Measurements from ENCODE around the gene ZNF91.
"Not testable (repeated sequence)": the region's sequence is repeated elsewhere in the genome, so short reads cannot be mapped to it uniquely, and the experiment has no call there.

Gene ZNF91

GRCh38 chr19:23309926-23310325 lies 85.3 kb downstream of the ZNF91 start:
- Histone ChIP-seq H4K20me1 (ENCODE audit: control insufficient read depth, insufficient read depth, low read depth, low read length) (no peaks in the 10 kb centered on the region), H3K4me1 (ENCODE audit: control insufficient read depth, low read length) (no peaks in the 10 kb centered on the region), H3F3A (ENCODE audit: control insufficient read depth, insufficient read depth) (no peaks in the 10 kb centered on the region), H3K4me3 (ENCODE audit: low read length) (no peak overlapping the region), H3K9me3 (ENCODE audit: control insufficient read depth, insufficient read depth, low read length) (no peaks in the 10 kb centered on the region; the same call in 1 of the 2 replicates), H3K79me2 (ENCODE audit: control insufficient read depth, low read length) (no peaks in the 10 kb centered on the region), H3K27ac (ENCODE audit: low read depth, low read length) (no peak overlapping the region), H3K9me2 (replicated peaks; ENCODE audit: control insufficient read depth, low read length) (no peaks in the 10 kb centered on the region), H3K27me3 (ENCODE audit: control insufficient read depth, low read length) (no peaks in the 10 kb centered on the region), H3K4me2 (ENCODE audit: low read length) (no peak overlapping the region), H3K36me3 (ENCODE audit: control insufficient read depth, low read length) (no peaks in the 10 kb centered on the region)
- TF ChIP-seq EZH2phosphoT487 (IDR thresholded peaks at IDR 0.05; ENCODE audit: borderline replicate concordance, low read length) (no peak), CTCF (IDR thresholded peaks at IDR 0.05; ENCODE audit: low read depth, low read length, poor library complexity, severe bottlenecking) (no peak)

DNA sequence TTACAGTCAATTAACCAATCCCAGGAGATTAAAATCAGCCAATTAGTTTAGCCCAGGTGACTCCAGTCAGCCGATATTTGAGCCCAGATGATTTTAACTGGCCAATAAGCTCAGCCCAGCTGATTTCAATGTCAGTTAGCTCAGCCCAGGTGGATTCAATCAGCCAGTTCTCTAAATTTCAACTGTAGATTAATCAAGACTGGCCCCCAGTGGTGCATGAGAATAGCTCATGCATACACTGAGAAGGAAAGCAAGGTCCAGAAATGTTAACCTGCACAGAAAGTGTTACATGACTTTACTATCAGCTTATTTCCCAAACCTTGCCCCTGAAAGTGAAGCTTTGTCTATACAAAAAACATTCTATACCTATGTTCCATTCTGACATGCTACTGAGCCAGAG lies 89.7 kb downstream of the ZNF91 start:
- H3F3A ChIP-seq (ENCODE audit: control insufficient read depth, insufficient read depth) = no peaks in the 10 kb centered on the region
- no peaks in the 10 kb centered on the region; the same call in 1 of the 2 replicates for H3K9me3 ChIP-seq (ENCODE audit: control insufficient read depth, insufficient read depth, low read length)
- no peak overlapping the region for H3K4me3 ChIP-seq (ENCODE audit: low read length)
- H3K79me2 ChIP-seq (ENCODE audit: control insufficient read depth, low read length) = no peaks in the 10 kb centered on the region
- H3K4me2 ChIP-seq (ENCODE audit: low read length) = no peak overlapping the region
- H3K27ac ChIP-seq (ENCODE audit: low read depth, low read length) = no peak overlapping the region
- H4K20me1 ChIP-seq (ENCODE audit: control insufficient read depth, insufficient read depth, low read depth, low read length) = no peaks in the 10 kb centered on the region
- no peak for TF ChIP-seq EZH2phosphoT487 (IDR thresholded peaks at IDR 0.05; ENCODE audit: borderline replicate concordance, low read length)
- TF ChIP-seq CTCF (IDR thresholded peaks at IDR 0.05; ENCODE audit: low read depth, low read length, poor library complexity, severe bottlenecking) = no peak
- no peaks in the 10 kb centered on the region for H3K36me3 ChIP-seq (ENCODE audit: control insufficient read depth, low read length)
- H3K9me2 ChIP-seq (replicated peaks; ENCODE audit: control insufficient read depth, low read length) = no peaks in the 10 kb centered on the region
- H3K27me3 ChIP-seq (ENCODE audit: control insufficient read depth, low read length) = no peaks in the 10 kb centered on the region
- H3K4me1 ChIP-seq (ENCODE audit: control insufficient read depth, low read length) = no peaks in the 10 kb centered on the region

DNA sequence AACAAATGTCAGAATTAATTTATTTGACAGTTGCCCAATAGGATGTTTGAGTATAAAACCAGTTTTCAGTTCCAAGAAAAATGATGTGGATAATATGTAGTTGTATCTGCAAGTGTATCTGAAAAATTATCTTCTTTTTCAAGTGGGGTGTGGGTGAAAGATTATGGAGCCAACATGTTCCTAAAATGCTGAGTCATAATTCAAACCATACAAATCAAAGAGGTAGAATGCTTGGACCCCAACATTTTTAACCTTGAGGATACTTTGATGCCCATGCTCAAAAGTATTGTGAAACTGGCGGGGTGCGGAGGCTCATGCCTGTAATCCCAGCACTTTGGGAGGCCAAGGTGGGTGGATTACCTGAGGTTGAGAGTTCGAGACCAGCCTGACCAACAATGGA lies 91.0 kb downstream of the ZNF91 start:
- no peaks in the 10 kb centered on the region for H3K79me2 ChIP-seq (ENCODE audit: control insufficient read depth, low read length)
- no peak for TF ChIP-seq CTCF (IDR thresholded peaks at IDR 0.05; ENCODE audit: low read depth, low read length, poor library complexity, severe bottlenecking)
- no peak overlapping the region for H3K4me2 ChIP-seq (ENCODE audit: low read length)
- H3K36me3 ChIP-seq (ENCODE audit: control insufficient read depth, low read length) = no peaks in the 10 kb centered on the region
- no peaks in the 10 kb centered on the region for H3F3A ChIP-seq (ENCODE audit: control insufficient read depth, insufficient read depth)
- H3K27me3 ChIP-seq (ENCODE audit: control insufficient read depth, low read length) = no peaks in the 10 kb centered on the region
- H4K20me1 ChIP-seq (ENCODE audit: control insufficient read depth, insufficient read depth, low read depth, low read length) = no peaks in the 10 kb centered on the region
- no peaks in the 10 kb centered on the region for H3K4me1 ChIP-seq (ENCODE audit: control insufficient read depth, low read length)
- H3K9me3 ChIP-seq (ENCODE audit: control insufficient read depth, insufficient read depth, low read length) = no peaks in the 10 kb centered on the region; the same call in 1 of the 2 replicates
- H3K9me2 ChIP-seq (replicated peaks; ENCODE audit: control insufficient read depth, low read length) = no peaks in the 10 kb centered on the region
- H3K4me3 ChIP-seq (ENCODE audit: low read length) = no peak overlapping the region
- H3K27ac ChIP-seq (ENCODE audit: low read depth, low read length) = no peak overlapping the region

- no peaks in the 10 kb centered on the region for H3K9me2 ChIP-seq (replicated peaks; ENCODE audit: control insufficient read depth, low read length)
- H3K79me2 ChIP-seq (ENCODE audit: control insufficient read depth, low read length) = no peaks in the 10 kb centered on the region
- no peaks in the 10 kb centered on the region for H3K36me3 ChIP-seq (ENCODE audit: control insufficient read depth, low read length)
- H3K27ac ChIP-seq (ENCODE audit: low read depth, low read length) = no peak overlapping the region
- H3K4me3 ChIP-seq (ENCODE audit: low read length) = no peak overlapping the region
- H3K9me3 ChIP-seq (ENCODE audit: control insufficient read depth, insufficient read depth, low read length) = no peaks in the 10 kb centered on the region
- H3K27me3 ChIP-seq (ENCODE audit: control insufficient read depth, low read length) = no peaks in the 10 kb centered on the region
- no peaks in the 10 kb centered on the region for H4K20me1 ChIP-seq (ENCODE audit: control insufficient read depth, insufficient read depth, low read depth, low read length)
- no peaks in the 10 kb centered on the region for H3K4me1 ChIP-seq (ENCODE audit: control insufficient read depth, low read length)
- no peak for TF ChIP-seq CTCF (IDR thresholded peaks at IDR 0.05; ENCODE audit: low read depth, low read length, poor library complexity, severe bottlenecking)
- no peak for TF ChIP-seq EZH2phosphoT487 (IDR thresholded peaks at IDR 0.05; ENCODE audit: borderline replicate concordance, low read length)
- no peaks in the 10 kb centered on the region for H3F3A ChIP-seq (ENCODE audit: control insufficient read depth, insufficient read depth)
- no peak overlapping the region for H3K4me2 ChIP-seq (ENCODE audit: low read length)
Measured at GRCh38 chr19:23294141-23294540, 101.1 kb downstream of the ZNF91 start.

- not testable (repeated sequence) for H3K4me1 ChIP-seq (ENCODE audit: control insufficient read depth, low read length); H3K79me2 ChIP-seq (ENCODE audit: control insufficient read depth, low read length); H3K4me3 ChIP-seq (ENCODE audit: low read length); H3K27me3 ChIP-seq (ENCODE audit: control insufficient read depth, low read length); H3K9me2 ChIP-seq (replicated peaks; ENCODE audit: control insufficient read depth, low read length); H3K4me2 ChIP-seq (ENCODE audit: low read length); H3K36me3 ChIP-seq (ENCODE audit: control insufficient read depth, low read length); H3K27ac ChIP-seq (ENCODE audit: low read depth, low read length); H3K9me3 ChIP-seq (ENCODE audit: control insufficient read depth, insufficient read depth, low read length); H3F3A ChIP-seq (ENCODE audit: control insufficient read depth, insufficient read depth); H4K20me1 ChIP-seq (ENCODE audit: control insufficient read depth, insufficient read depth, low read depth, low read length)
Measured at GRCh38 chr19:23289966-23290365, 105.3 kb downstream of the ZNF91 start.
